Glutamatergic neuron (in vitro differentiated cells): Measurements from ENCODE around the gene WDR7. TPM values are rescaled to one million over a fixed set of nuclear protein-coding genes. Genes with fewer than 3 reads are reported as not detected.

Source experiments
- DNase-seq: peaks from one replicate; pipeline ENCODE4 v3.0.0; 2022
- H3K27ac Mint-ChIP-seq: one replicate; pipeline ENCODE4 v1.8.0; 2020; ENCODE audit warnings: mild to moderate bottlenecking, mixed read lengths, inconsistent platforms; ENCODE audit not compliant: unreplicated experiment
- H3K27me3 Mint-ChIP-seq: one replicate; pipeline ENCODE4 v1.8.0; 2020; ENCODE audit warnings: mild to moderate bottlenecking, moderate library complexity, mixed read lengths, inconsistent platforms; ENCODE audit not compliant: unreplicated experiment
- H3K36me3 Mint-ChIP-seq: one replicate; pipeline ENCODE4 v1.8.0; 2020; ENCODE audit warnings: mild to moderate bottlenecking, mixed read lengths, inconsistent platforms; ENCODE audit not compliant: unreplicated experiment
- H3K4me1 Mint-ChIP-seq: one replicate; pipeline ENCODE4 v1.8.0; 2020; ENCODE audit warnings: mild to moderate bottlenecking, low read depth, mixed read lengths, inconsistent platforms; ENCODE audit not compliant: unreplicated experiment
- H3K4me3 Mint-ChIP-seq: one replicate; pipeline ENCODE4 v1.8.0; 2020; ENCODE audit warnings: mild to moderate bottlenecking, mixed read lengths, inconsistent platforms; ENCODE audit not compliant: unreplicated experiment
- H3K9me3 Mint-ChIP-seq: one replicate; pipeline ENCODE4 v1.8.0; 2020; ENCODE audit warnings: mild to moderate bottlenecking, moderate library complexity, mixed read lengths, inconsistent platforms; ENCODE audit not compliant: unreplicated experiment
- CTCF ChIP-seq: fragments of 200-600 bp; sonication (generic); IDR thresholded peaks from one replicate; pipeline ENCODE4 v1.5.0; 2021; ENCODE audit not compliant: partially characterized antibody, unreplicated experiment
- total RNA-seq: library from RNA; stranded (reverse); fragmentation: NEBNext Ultra II Directional; extraction: Animal tissue kit (Norgen Biotek cat#: 25700); gene quantifications from one replicate; pipeline ENCODE4 v1.2.1, GENCODE V29; 2021; ENCODE audit not compliant: unreplicated experiment

Gene WDR7
- total RNA-seq, 1 donor from 2014 or later = 41.8 TPM

GRCh38 chr18:56812674-56813073 lies 161.5 kb downstream of the WDR7 start:
- Mint-ChIP-seq H3K36me3 (no peaks in the 10 kb centered on the region), H3K4me1 (peaks cover 13% of the 10 kb centered on the region), H3K4me3 (no peak overlapping the region), H3K9me3 (no peaks in the 10 kb centered on the region), H3K27me3 (peaks cover 3% of the 10 kb centered on the region), H3K27ac (no peak overlapping the region)
- no peak for DNase-seq
- TF ChIP-seq CTCF = no peak

- DNase-seq = no peak
- no peak overlapping the region for H3K4me3 Mint-ChIP-seq
- H3K27me3 Mint-ChIP-seq = no peaks in the 10 kb centered on the region
- H3K27ac Mint-ChIP-seq = peak overlapping the region; percentile 69
- peaks cover 8% of the 10 kb centered on the region for H3K4me1 Mint-ChIP-seq
- H3K36me3 Mint-ChIP-seq = no peaks in the 10 kb centered on the region
- no peaks in the 10 kb centered on the region for H3K9me3 Mint-ChIP-seq
- no peak for TF ChIP-seq CTCF
These were observed 164.8 kb downstream of the WDR7 start for GRCh38 chr18:56815926-56816325.

GRCh38 chr18:56823986-56824565 lies 172.9 kb downstream of the WDR7 start:
- Mint-ChIP-seq H3K27me3 (no peaks in the 10 kb centered on the region), H3K4me3 (no peak overlapping the region), H3K4me1 (peaks cover under 1% of the 10 kb centered on the region), H3K36me3 (no peaks in the 10 kb centered on the region), H3K9me3 (no peaks in the 10 kb centered on the region), H3K27ac (no peak overlapping the region)
- DNase-seq = no peak
- TF ChIP-seq CTCF = no peak

DNA sequence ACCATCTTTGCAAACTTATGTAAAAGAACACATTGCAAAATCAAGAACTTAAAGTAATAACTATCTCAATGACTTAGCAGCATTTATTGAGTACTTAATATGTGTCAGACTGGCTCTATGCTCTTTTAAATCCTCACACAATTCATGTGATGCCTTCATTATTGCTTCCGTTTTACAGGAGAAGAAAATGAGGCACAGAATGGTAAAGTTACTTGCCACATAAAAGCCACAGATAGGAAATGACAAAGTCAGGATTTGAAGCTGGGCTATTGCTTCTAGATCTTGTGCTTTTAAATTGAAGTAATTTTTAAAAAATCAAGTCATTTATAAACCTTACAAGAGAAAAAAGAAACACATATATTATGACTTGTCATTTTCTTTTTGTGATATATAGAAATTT lies 174.2 kb downstream of the WDR7 start:
- Mint-ChIP-seq H3K4me3 (no peak overlapping the region), H3K4me1 (no peaks in the 10 kb centered on the region), H3K27ac (no peak overlapping the region), H3K9me3 (no peaks in the 10 kb centered on the region), H3K27me3 (no peaks in the 10 kb centered on the region), H3K36me3 (no peaks in the 10 kb centered on the region)
- TF ChIP-seq CTCF = no peak
- DNase-seq = no peak

DNA sequence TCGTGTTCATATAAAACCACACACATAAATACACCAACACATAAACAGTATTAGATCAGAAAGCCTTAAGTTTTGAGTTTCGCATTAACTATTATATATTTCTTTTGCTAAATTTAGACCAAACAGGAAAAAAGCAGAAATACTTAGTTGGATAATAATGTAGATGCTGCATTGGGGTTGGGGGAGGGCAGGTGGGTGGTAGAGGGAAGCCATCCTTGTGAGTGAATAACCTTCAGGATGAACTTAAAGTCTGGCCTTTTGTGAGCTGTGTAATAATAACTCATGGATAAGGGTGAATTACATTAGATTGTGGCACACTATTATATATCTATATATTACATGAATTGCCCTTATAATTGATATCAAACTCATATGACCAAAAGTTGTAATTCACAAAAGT lies 174.7 kb downstream of the WDR7 start:
- H3K4me3 Mint-ChIP-seq = no peak overlapping the region
- H3K9me3 Mint-ChIP-seq = no peaks in the 10 kb centered on the region
- H3K27me3 Mint-ChIP-seq = peaks cover under 1% of the 10 kb centered on the region
- no peak overlapping the region for H3K27ac Mint-ChIP-seq
- no peak for TF ChIP-seq CTCF
- no peaks in the 10 kb centered on the region for H3K4me1 Mint-ChIP-seq
- no peak for DNase-seq
- H3K36me3 Mint-ChIP-seq = peaks cover 1% of the 10 kb centered on the region
